ELF-1 (cell line): ENCODE results near the gene GEMIN7.

Experiments used
- DNase-seq: peaks from one replicate; pipeline ENCODE4 v3.0.0-alpha.2; 2016; ENCODE audit warnings: low read depth, low spot score

The GEMIN7 gene

DNA sequence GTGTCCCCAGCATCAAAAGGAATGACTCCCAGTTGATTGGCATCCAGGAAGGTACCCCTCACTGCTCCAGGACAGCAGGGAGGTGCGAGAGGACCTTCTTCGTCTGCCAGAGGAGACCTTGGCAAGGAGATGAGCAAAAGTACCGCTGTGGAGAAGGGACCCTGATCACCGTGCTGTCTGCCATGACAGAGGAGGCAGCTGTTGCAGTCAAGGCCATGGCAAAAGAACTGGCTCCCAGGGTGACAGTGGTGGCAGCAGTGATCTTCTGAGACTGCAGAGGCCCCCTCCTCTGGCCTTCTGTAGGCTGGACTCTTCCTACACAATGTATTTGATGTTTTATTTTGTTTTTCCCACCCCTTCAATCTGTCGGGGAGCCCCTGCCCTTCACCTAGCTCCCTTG, 49.7 kb downstream of the GEMIN7 start:
- DNase-seq = no peak

- no peak for DNase-seq
Measured at GRCh38 chr19:45130236-45130635, 51.2 kb downstream of the GEMIN7 start.

- no peak for DNase-seq
Measured at GRCh38 chr19:45130888-45131615, 52.0 kb downstream of the GEMIN7 start.

- DNase-seq = no peak
Measured at GRCh38 chr19:45133661-45134060, 54.6 kb downstream of the GEMIN7 start.

GRCh38 chr19:45135176-45135885, 56.3 kb downstream of the GEMIN7 start:
- DNase-seq = no peak

DNA sequence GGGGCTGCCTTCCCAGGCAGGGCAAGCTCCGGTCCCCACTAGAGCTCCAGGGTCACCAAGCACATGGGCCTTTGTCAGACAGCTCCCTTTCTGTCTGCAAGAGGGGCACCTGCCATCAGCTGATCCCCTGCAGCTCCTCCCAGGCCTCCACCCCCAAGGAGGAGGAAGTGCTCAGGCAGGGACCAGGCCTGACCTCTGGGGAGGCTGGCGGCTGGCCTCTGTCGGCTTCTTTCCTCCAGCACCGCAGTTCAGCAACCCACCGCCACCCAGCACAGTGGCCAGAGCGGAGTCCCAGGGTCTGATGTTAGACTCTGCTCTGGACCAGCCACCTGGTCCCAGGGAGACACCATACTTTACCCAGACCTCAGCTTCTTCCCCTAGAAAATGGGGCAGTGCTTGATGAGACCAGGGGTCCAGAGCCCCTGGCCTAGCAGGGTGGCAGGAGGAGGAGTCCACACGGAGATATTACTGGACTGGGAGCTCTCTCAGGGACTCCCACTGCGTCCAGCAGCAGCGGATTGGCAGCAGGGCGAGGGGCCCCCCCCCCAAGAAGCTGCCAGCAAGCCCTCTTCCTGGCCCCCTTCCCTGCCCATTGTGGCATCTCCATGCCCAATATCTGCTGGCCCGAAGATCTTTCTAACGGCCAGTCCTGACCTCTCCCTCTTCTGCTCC, 57.6 kb downstream of the GEMIN7 start:
- no peak for DNase-seq

- DNase-seq = no peak
Measured at GRCh38 chr19:45137179-45137761, 58.2 kb downstream of the GEMIN7 start.

- DNase-seq = no peak
Measured at GRCh38 chr19:45138303-45138751, 59.3 kb downstream of the GEMIN7 start.

GRCh38 chr19:45139286-45140143, 60.5 kb downstream of the GEMIN7 start:
- no peak for DNase-seq

- no peak for DNase-seq
Measured at GRCh38 chr19:45140144-45140503, 61.1 kb downstream of the GEMIN7 start.

DNA sequence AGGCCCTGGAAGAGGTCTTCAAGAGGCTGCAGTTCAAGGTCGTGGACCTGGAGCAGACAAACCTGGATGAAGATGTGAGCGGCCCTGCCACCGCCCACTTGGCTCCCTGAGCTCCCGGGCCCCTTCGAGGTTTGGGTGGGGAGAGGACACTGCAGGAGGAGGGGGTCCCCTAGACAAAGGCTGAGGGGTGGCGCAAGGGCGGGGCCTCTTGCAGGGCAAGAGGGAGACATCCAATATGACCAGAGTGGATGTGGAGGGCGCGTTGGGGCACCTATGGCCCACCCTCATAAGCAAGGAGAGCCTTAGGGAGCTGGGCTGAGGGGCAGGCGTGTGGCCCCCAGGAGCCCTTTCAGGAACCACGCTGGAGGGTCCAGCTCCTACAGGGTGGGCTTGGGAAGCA, 61.5 kb downstream of the GEMIN7 start:
- no peak for DNase-seq
